K562 (cell line): ENCODE results near the gene GEN1. TPM values are rescaled to one million over a fixed set of nuclear protein-coding genes. Genes with fewer than 3 reads are reported as not detected.
A peak's percentile ranks its signal among the peaks of the same experiment; 100 is the strongest.

Experiments
- ATAC-seq: fragments of 200-7000 bp; cut with Tn5 transposase; 3 replicates; pipeline ENCODE4 v1.9.1; 2020; ENCODE audit warnings: moderate library complexity
- BruUV-seq: library from RNA; stranded (reverse); fragments of 400-500 nt; replicated peaks from 2 replicates; lab custom pipeline; 2021; lab: Mats Ljungman, UMichigan
- CTCF ChIA-PET: fragments of 300-600 bp; formaldehyde crosslinking; extraction: SDS; loops from one replicate; lab custom pipeline; 2021; ENCODE audit warnings: low intra/inter-chr PET ratio; lab: Yijun Ruan, JAX
- POLR2A ChIA-PET: fragments of 300-600, 350-650 bp; sonication (Branson Sonifier 250); formaldehyde crosslinking; extraction: SDS; loops from one replicate; lab custom pipeline; 2021; ENCODE audit warnings: antibody characterized with exemption, inconsistent platforms; lab: Yijun Ruan, JAX
- DNase-seq, 4 experiments: peaks; one replicate each; pipeline versions ENCODE4 v3.0.0 to v3.0.0-alpha.2; 2011 to 2018; ENCODE audit warnings: low spot score in 3 of 4, mixed read lengths in 3 of 4; ENCODE audit errors: extremely low read depth in 1 of 4
- FAIRE-seq: peaks from 2 replicates; lab custom pipeline; 2011; peaks lifted over from hg19 to GRCh38; lab: Jason Lieb, UNC
- H2AFZ ChIP-seq: 2 replicates; pipeline ENCODE4 v1.6.0; 2011; ENCODE audit warnings: low read depth, low read length, control low read depth, inconsistent platforms
- H3K27ac ChIP-seq: fragments of 200-600 bp; 3 replicates; pipeline ENCODE4 v1.8.0; 2011; ENCODE audit warnings: low read depth, mild to moderate bottlenecking, control low read depth, inconsistent platforms, low read length, moderate library complexity, mixed read lengths; ENCODE audit errors: extremely low read depth
- H3K27me3 ChIP-seq, 2 experiments: fragments of 300-600 bp in 1 of 2; 2 replicates in 1 of 2; 3 replicates in 1 of 2; pipeline versions ENCODE4 v1.6.0 to v1.8.0; 2011; ENCODE audit warnings: inconsistent platforms in 2 of 2, low read length in 2 of 2, mild to moderate bottlenecking in 1 of 2, mixed read lengths in 1 of 2, moderate library complexity in 1 of 2; ENCODE audit not compliant: control insufficient read depth in 2 of 2, insufficient read depth in 2 of 2
- H3K36me3 ChIP-seq: fragments of 300-600 bp; 3 replicates; pipeline ENCODE4 v1.8.0; 2011; ENCODE audit warnings: mild to moderate bottlenecking, low read length, inconsistent platforms; ENCODE audit not compliant: control insufficient read depth, insufficient read depth
- H3K4me1 ChIP-seq, 2 experiments: fragments of 200-600 bp in 1 of 2; replicated peaks in 1 of 2; 2 replicates in 1 of 2; 3 replicates in 1 of 2; pipeline versions ENCODE4 v1.5.1 to v1.8.0; 2011; ENCODE audit warnings: inconsistent platforms in 2 of 2, low read length in 2 of 2, mild to moderate bottlenecking in 1 of 2, mixed read lengths in 1 of 2, moderate library complexity in 1 of 2; ENCODE audit not compliant: control insufficient read depth in 2 of 2, insufficient read depth in 2 of 2
- H3K4me2 ChIP-seq: 2 replicates; pipeline ENCODE4 v1.6.1; 2011; ENCODE audit warnings: low read length, control low read depth, inconsistent platforms, mixed read lengths; ENCODE audit not compliant: insufficient read depth
- H3K4me3 ChIP-seq: fragments of 200-600 bp; sonication (generic), shearing (Covaris generic); 2 replicates; pipeline ENCODE4 v1.5.1; 2016; ENCODE audit warnings: control low read depth, inconsistent platforms
- H3K79me2 ChIP-seq: fragments of 200-600 bp; 3 replicates; pipeline ENCODE4 v1.8.0; 2011; ENCODE audit warnings: low read length, inconsistent platforms; ENCODE audit not compliant: control insufficient read depth, insufficient read depth
- H3K9ac ChIP-seq, 2 experiments: 2 replicates each; pipeline versions ENCODE4 v1.6.0 to v1.6.1; 2011; ENCODE audit warnings: low read depth in 2 of 2, low read length in 2 of 2, control low read depth in 1 of 2, inconsistent platforms in 1 of 2, mild to moderate bottlenecking in 1 of 2, mixed read lengths in 1 of 2; ENCODE audit not compliant: insufficient read depth in 1 of 2
- H3K9me1 ChIP-seq: one replicate; pipeline ENCODE4 v1.6.0; 2011; ENCODE audit warnings: inconsistent platforms, mild to moderate bottlenecking, low read length, moderate library complexity; ENCODE audit not compliant: control insufficient read depth, insufficient read depth
- H3K9me3 ChIP-seq: replicated peaks from 2 replicates; pipeline ENCODE4 v1.5.1; 2011; ENCODE audit warnings: low read depth, low read length, inconsistent platforms; ENCODE audit not compliant: control insufficient read depth, insufficient read depth
- H4K20me1 ChIP-seq: replicated peaks from 2 replicates; pipeline ENCODE4 v1.6.1; 2011; ENCODE audit warnings: low read length, inconsistent platforms, mixed read lengths; ENCODE audit not compliant: control insufficient read depth, insufficient read depth
- CHD2 ChIP-seq: IDR thresholded peaks from 2 replicates; pipeline ENCODE4 v1.6.1; 2011; ENCODE audit warnings: low read depth, low read length
- DNMT1 ChIP-seq: fragments of 450-650 bp; IDR thresholded peaks from 2 replicates; pipeline ENCODE4 v1.6.1; 2016; ENCODE audit warnings: antibody characterized with exemption, mild to moderate bottlenecking
- FOXP1 ChIP-seq: sonication (generic); formaldehyde crosslinking; IDR thresholded peaks from 2 replicates; pipeline ENCODE4 v1.8.0; 2022; ENCODE audit warnings: mild to moderate bottlenecking, missing genetic modification reagents
- GATAD2B ChIP-seq: fragments of 450-650 bp; IDR thresholded peaks from 2 replicates; pipeline ENCODE4 v1.6.1; 2017; ENCODE audit warnings: mild to moderate bottlenecking, borderline replicate concordance
- MCM7 ChIP-seq, 2 experiments: fragments of 450-650 bp; IDR thresholded peaks; 2 replicates each; pipeline ENCODE4 v1.6.1; 2016 to 2018
- PCBP2 ChIP-seq: fragments of 200-400 bp; formaldehyde crosslinking; IDR thresholded peaks from 2 replicates; pipeline ENCODE4 v1.6.1; 2018; ENCODE audit warnings: low read length, low read depth, mild to moderate bottlenecking, moderate library complexity; ENCODE audit not compliant: poor library complexity, severe bottlenecking
- PHTF2 ChIP-seq: fragments of 250-450 bp; sonication (Bioruptor Pico); IDR thresholded peaks from 2 replicates; pipeline ENCODE4 v1.5.0; 2021; ENCODE audit warnings: mild to moderate bottlenecking
- PTRF ChIP-seq: fragments of 450-650 bp; IDR thresholded peaks from 2 replicates; pipeline ENCODE4 v1.6.1; 2016; ENCODE audit warnings: mild to moderate bottlenecking, missing genetic modification characterization, missing compliant biosample characterization
- RB1 ChIP-seq: fragments of 450-650 bp; IDR thresholded peaks from 2 replicates; pipeline ENCODE4 v1.6.1; 2017; ENCODE audit warnings: low read depth, mild to moderate bottlenecking
- STAG1 ChIP-seq: sonication (generic); formaldehyde crosslinking; IDR thresholded peaks from 2 replicates; pipeline ENCODE4 v1.5.0; 2020; ENCODE audit warnings: missing genetic modification reagents, borderline replicate concordance
- TARDBP ChIP-seq: fragments of 450-650 bp; IDR thresholded peaks from 2 replicates; pipeline ENCODE4 v1.6.1; 2016
- ZFP36 ChIP-seq: fragments of 150-350 bp; IDR thresholded peaks from 2 replicates; pipeline ENCODE4 v1.6.1; 2018; ENCODE audit warnings: low read length, low read depth; ENCODE audit not compliant: partially characterized antibody
- ZNF707 ChIP-seq: fragments of 250-450 bp; sonication (Bioruptor Pico); conservative IDR thresholded peaks from 2 replicates; pipeline ENCODE4 v1.8.0; 2022; ENCODE audit warnings: inconsistent platforms, mild to moderate bottlenecking, moderate library complexity
- ZSCAN32 ChIP-seq: fragments of 450-650 bp; formaldehyde crosslinking; IDR thresholded peaks from 2 replicates; pipeline ENCODE4 v1.4.0; 2020; ENCODE audit warnings: mild to moderate bottlenecking, moderate library complexity
- WGBS: fragments of 100-300 bp; shearing (Covaris generic); methylation state at CpG from one replicate; pipeline ENCODE4 v1.1.6; 2016; ENCODE audit warnings: low coverage, mixed read lengths; ENCODE audit not compliant: insufficient coverage; ENCODE audit errors: missing lambda C conversion rate; 5-methylcytosine and 5-hydroxymethylcytosine counted together
- in situ Hi-C: fragments of 300-500 bp; cut with MboI; formaldehyde crosslinking; loops from 4 replicates; pipeline ENCODE4 v1.15.0; 2018; ENCODE audit warnings: inconsistent platforms, mixed read lengths
- intact Hi-C: fragments of 100-400 bp; cut with micrococcal nuclease; formaldehyde crosslinking; loops from 2 replicates; pipeline ENCODE4 v1.14.2; 2022
- polyA plus RNA-seq, 8 experiments: library from polyadenylated mRNA; depleted of rRNA in 4 of 8; stranded (reverse) in 5 of 8; unstranded in 3 of 8; fragments of >200 nt; fragmentation: Nextera tagmentation in 2 of 8; fragmentation: Illumina TruSeq in 1 of 8; extraction: Ambion mirVana in 2 of 8; extraction: Trizol in 1 of 8; gene quantifications; 2 replicates each; pipeline versions ENCODE4 v1.2.1 to v1.2.3, GENCODE V29; 2011 to 2014; ENCODE audit warnings: inconsistent platforms in 1 of 8, missing spikeins in 1 of 8
- total RNA-seq, 7 experiments: library from RNA; depleted of rRNA in 6 of 7; stranded (reverse); fragments of >200 nt in 6 of 7; fragmentation: Illumina TruSeq in 2 of 7; extraction: Trizol in 2 of 7; gene quantifications; 2 replicates each; pipeline versions ENCODE4 v1.2.1 to v1.2.3, GENCODE V29; 2011 to 2021; ENCODE audit warnings: low replicate concordance in 1 of 7
- TF ChIP-seq, protein P1 (sequence below): sonication (generic); formaldehyde crosslinking; IDR thresholded peaks from 2 replicates; pipeline ENCODE4 v1.8.1; 2023; ENCODE audit warnings: missing genetic modification reagents, mild to moderate bottlenecking, borderline replicate concordance
- TF ChIP-seq, protein P2 (sequence below): fragments of 450-650 bp; formaldehyde crosslinking; IDR thresholded peaks from 2 replicates; pipeline ENCODE4 v1.4.0; 2020; ENCODE audit warnings: mild to moderate bottlenecking, moderate library complexity

GEN1 gene
- total and polyA plus RNA-seq, 9 of the 15 experiments (the other 6 are each of a cell fraction or from before 2014, with no cell fraction given), result 8.6 to 39.7 (median 24.5) TPM

DNA sequence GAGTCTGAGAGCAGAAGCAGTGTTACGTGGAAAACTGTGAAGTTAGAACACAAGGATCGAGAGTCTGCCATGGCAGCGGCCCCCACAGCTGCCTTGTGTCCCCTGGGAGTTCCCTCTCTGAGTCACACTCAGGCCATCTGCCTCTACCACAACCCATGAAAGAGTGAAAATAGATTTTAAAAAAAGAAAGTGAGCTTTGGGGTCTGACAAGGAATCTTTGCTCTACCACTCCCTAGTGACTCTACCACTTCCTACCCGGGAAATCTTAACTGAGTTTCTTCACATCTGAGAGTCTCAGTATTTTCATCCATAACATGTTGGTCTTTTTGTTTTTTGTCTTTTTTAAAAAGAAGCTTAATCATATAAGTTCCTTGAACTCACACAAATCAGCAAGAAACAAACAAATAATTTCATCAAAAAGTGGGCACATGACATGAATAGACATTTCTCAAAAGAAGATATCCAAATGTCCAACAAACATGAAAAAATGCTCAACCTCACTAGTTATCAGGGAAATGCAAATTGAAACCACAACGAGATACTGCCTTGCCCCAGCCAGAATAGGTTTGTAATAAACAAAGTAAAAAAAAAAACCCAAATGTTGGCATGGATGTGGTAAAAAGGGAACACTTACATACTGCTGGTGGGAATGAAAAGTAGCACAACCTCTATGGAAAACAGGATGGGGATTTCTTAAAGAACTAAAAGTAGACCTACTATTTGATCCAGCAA is 60.0 kb downstream of the GEN1 start:
- 0% methylated on average over 5 of the region's 5 CpGs for WGBS
- peak; percentile 15 for FAIRE-seq

More for the DNA sequence above, 60.0 kb downstream of the GEN1 start:
- intact Hi-C loops (no loop called here), in situ Hi-C loops (no loop called here)
- Histone ChIP-seq H3K9me3 (no peaks in the 10 kb centered on the region), H3K79me2 (no peaks in the 10 kb centered on the region), H3K27ac (no peak overlapping the region), H2AFZ (no peak overlapping the region), H3K4me2 (no peak overlapping the region), H3K4me1 (no peaks in the 10 kb centered on the region), H3K4me3 (no peak overlapping the region), H3K36me3 (no peaks in the 10 kb centered on the region), H3K27me3 (peaks cover 18 to 28% of the 10 kb centered on the region in 2 experiments; a peak in 4 of 5 replicates), H3K9me1 (no peaks in the 10 kb centered on the region), H4K20me1 (no peaks in the 10 kb centered on the region), H3K9ac (no peak overlapping the region)
- DNase-seq (no peak), ATAC-seq (no peak)
- BruUV-seq, result no TSS peak
- no peak for TF ChIP-seq ZNF707
- no peak for TF ChIP-seq ZSCAN32 (CRISPR knock-in tag)
- TF ChIP-seq PTRF (tag), result no peak
- TF ChIP-seq, protein P1, sequence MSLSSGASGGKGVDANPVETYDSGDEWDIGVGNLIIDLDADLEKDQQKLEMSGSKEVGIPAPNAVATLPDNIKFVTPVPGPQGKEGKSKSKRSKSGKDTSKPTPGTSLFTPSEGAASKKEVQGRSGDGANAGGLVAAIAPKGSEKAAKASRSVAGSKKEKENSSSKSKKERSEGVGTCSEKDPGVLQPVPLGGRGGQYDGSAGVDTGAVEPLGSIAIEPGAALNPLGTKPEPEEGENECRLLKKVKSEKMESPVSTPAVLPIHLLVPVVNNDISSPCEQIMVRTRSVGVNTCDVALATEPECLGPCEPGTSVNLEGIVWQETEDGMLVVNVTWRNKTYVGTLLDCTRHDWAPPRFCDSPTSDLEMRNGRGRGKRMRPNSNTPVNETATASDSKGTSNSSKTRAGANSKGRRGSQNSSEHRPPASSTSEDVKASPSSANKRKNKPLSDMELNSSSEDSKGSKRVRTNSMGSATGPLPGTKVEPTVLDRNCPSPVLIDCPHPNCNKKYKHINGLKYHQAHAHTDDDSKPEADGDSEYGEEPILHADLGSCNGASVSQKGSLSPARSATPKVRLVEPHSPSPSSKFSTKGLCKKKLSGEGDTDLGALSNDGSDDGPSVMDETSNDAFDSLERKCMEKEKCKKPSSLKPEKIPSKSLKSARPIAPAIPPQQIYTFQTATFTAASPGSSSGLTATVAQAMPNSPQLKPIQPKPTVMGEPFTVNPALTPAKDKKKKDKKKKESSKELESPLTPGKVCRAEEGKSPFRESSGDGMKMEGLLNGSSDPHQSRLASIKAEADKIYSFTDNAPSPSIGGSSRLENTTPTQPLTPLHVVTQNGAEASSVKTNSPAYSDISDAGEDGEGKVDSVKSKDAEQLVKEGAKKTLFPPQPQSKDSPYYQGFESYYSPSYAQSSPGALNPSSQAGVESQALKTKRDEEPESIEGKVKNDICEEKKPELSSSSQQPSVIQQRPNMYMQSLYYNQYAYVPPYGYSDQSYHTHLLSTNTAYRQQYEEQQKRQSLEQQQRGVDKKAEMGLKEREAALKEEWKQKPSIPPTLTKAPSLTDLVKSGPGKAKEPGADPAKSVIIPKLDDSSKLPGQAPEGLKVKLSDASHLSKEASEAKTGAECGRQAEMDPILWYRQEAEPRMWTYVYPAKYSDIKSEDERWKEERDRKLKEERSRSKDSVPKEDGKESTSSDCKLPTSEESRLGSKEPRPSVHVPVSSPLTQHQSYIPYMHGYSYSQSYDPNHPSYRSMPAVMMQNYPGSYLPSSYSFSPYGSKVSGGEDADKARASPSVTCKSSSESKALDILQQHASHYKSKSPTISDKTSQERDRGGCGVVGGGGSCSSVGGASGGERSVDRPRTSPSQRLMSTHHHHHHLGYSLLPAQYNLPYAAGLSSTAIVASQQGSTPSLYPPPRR (CRISPR knock-in tag), result no peak
- no peak for TF ChIP-seq TARDBP
- no peak for TF ChIP-seq ZFP36
- TF ChIP-seq PHTF2, result no peak
- TF ChIP-seq STAG1 (CRISPR knock-in tag), result no peak
- no peak for TF ChIP-seq MCM7 (IDR thresholded peaks at IDR 0.05)
- TF ChIP-seq PCBP2, result no peak
- TF ChIP-seq, protein P2, sequence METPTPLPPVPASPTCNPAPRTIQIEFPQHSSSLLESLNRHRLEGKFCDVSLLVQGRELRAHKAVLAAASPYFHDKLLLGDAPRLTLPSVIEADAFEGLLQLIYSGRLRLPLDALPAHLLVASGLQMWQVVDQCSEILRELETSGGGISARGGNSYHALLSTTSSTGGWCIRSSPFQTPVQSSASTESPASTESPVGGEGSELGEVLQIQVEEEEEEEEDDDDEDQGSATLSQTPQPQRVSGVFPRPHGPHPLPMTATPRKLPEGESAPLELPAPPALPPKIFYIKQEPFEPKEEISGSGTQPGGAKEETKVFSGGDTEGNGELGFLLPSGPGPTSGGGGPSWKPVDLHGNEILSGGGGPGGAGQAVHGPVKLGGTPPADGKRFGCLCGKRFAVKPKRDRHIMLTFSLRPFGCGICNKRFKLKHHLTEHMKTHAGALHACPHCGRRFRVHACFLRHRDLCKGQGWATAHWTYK (CRISPR knock-in tag), result no peak
- no peak for TF ChIP-seq GATAD2B
- TF ChIP-seq DNMT1, result no peak
- no peak for TF ChIP-seq CHD2
- TF ChIP-seq RB1, result no peak
- no peak for TF ChIP-seq FOXP1 (CRISPR knock-in tag)
- CTCF ChIA-PET, result no interaction called here
- POLR2A ChIA-PET, result interaction anchor here (0.6 to 0.8 kb wide), 2 partner anchors 19 to 75 kb away, joined by 3 read pairs; no protein-coding TSS in a partner anchor
